Measurements from ENCODE around the gene SLC16A12. TPM values are rescaled to one million over a fixed set of nuclear protein-coding genes. Genes with fewer than 3 reads are reported as not detected.
A peak's percentile ranks its signal among the peaks of the same experiment; 100 is the strongest.

Gene SLC16A12
- polyA plus RNA-seq, 1 donor (not counting 4 experiments of a cell fraction or from before 2014, with no cell fraction given), result 0.10 TPM

GRCh38 chr10:89516149-89516832, 19.1 kb downstream of the SLC16A12 start:
- Histone ChIP-seq H3K27me3 (ENCODE audit: control insufficient read depth, extremely low read depth, insufficient read depth, low read length) (no peaks in the 10 kb centered on the region), H3K4me3 (ENCODE audit: control insufficient read depth in 2 of 3, extremely low read depth in 1 of 3, insufficient read depth in 2 of 3, low read depth in 1 of 3, low read length in 3 of 3) (peak overlapping the region in 2 of 3 experiments; percentile 3 to 12), H3K27ac (ENCODE audit: control insufficient read depth, insufficient read depth, low read length) (peak overlapping the region; percentile 34), H4K20me1 (ENCODE audit: control insufficient read depth, extremely low read depth, insufficient read depth, low read length) (no peaks in the 10 kb centered on the region), H2AFZ (ENCODE audit: control insufficient read depth, low read length) (peak overlapping the region; percentile 51), H3K9ac (ENCODE audit: control insufficient read depth, extremely low read depth, insufficient read depth, low read length) (peak overlapping the region; percentile 4), H3K9me3 (ENCODE audit: control insufficient read depth, low read depth, low read length) (no peaks in the 10 kb centered on the region), H3K79me2 (ENCODE audit: control insufficient read depth, insufficient read depth, low read length) (no peaks in the 10 kb centered on the region), H3K4me1 (ENCODE audit: control insufficient read depth, extremely low read depth, insufficient read depth, low read length) (peaks cover 17% of the 10 kb centered on the region), H3K9me1 (ENCODE audit: control insufficient read depth, extremely low read depth, insufficient read depth, low read length) (no peaks in the 10 kb centered on the region), H3K4me2 (ENCODE audit: control insufficient read depth, extremely low read depth, insufficient read depth, low read depth, low read length) (peak overlapping the region; percentile 59), H3K36me3 (ENCODE audit: control insufficient read depth in 2 of 2, extremely low read depth in 1 of 2, insufficient read depth in 2 of 2, low read length in 2 of 2) (no peaks in the 10 kb centered on the region)
- dilution Hi-C loops (cut with MboI; ENCODE audit: extremely low pct_ligation_motif_present, low sequenced_read_pairs), result no loop called here
- TF ChIP-seq, protein P1, sequence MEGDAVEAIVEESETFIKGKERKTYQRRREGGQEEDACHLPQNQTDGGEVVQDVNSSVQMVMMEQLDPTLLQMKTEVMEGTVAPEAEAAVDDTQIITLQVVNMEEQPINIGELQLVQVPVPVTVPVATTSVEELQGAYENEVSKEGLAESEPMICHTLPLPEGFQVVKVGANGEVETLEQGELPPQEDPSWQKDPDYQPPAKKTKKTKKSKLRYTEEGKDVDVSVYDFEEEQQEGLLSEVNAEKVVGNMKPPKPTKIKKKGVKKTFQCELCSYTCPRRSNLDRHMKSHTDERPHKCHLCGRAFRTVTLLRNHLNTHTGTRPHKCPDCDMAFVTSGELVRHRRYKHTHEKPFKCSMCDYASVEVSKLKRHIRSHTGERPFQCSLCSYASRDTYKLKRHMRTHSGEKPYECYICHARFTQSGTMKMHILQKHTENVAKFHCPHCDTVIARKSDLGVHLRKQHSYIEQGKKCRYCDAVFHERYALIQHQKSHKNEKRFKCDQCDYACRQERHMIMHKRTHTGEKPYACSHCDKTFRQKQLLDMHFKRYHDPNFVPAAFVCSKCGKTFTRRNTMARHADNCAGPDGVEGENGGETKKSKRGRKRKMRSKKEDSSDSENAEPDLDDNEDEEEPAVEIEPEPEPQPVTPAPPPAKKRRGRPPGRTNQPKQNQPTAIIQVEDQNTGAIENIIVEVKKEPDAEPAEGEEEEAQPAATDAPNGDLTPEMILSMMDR (optimal IDR thresholded peaks at IDR 0.05 in 1 of 3, IDR thresholded peaks at IDR 0.05 in 1 of 3, conservative IDR thresholded peaks at IDR 0.05 in 1 of 3; ENCODE audit: extremely low read depth in 1 of 3, insufficient read depth in 2 of 3, low read length in 3 of 3), result no peak
- no peak for TF ChIP-seq EZH2 (IDR thresholded peaks at IDR 0.05; ENCODE audit: low read length)
- peak; percentile 73 for DNase-seq (ENCODE audit: low read depth, low spot score)
- peak; percentile 92 for FAIRE-seq

DNA sequence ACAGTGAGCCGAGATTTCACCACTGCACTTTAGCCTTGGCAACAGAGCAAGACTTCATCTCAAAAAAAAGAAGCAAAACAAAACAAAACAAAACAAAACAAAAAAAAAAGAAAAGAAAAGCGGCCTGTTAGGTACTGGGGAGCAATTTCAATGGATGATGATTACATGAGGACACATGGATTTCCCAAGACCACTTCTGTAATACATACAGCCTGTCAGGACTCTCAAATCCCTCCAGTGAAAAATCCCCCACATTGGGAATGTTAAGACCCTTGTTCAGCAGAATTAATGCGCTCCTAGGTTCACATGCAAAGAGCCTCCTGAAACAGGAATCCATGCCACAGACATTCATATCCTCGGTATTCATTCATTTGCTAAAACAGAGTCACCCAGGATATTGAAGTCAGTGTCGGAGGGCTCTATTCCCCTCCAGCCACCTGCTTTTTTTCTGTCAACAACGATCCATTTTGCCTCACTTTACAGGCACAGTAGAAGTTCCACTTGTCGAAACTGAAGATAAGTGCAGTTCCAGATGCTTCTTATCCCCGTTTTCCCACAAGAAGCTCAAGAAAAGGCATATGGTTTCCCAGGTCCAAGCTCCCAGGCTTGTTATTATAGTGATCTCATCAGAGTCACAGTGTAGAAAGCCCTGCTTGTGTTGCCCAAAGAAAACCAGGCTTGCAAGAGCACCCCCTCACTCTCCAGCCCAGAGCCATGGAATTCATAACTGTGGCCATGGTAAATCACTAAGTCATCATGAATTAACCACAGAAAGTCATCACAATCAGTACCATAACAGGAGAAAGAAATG, 20.2 kb downstream of the SLC16A12 start:
- Histone ChIP-seq H3K27ac (ENCODE audit: control insufficient read depth, insufficient read depth, low read length) (peak overlapping the region; percentile 34), H3K4me2 (ENCODE audit: control insufficient read depth, extremely low read depth, insufficient read depth, low read depth, low read length) (peak overlapping the region; percentile 59), H2AFZ (ENCODE audit: control insufficient read depth, low read length) (peak overlapping the region; percentile 53), H3K9ac (ENCODE audit: control insufficient read depth, extremely low read depth, insufficient read depth, low read length) (no peak overlapping the region), H3K9me1 (ENCODE audit: control insufficient read depth, extremely low read depth, insufficient read depth, low read length) (no peaks in the 10 kb centered on the region), H3K9me3 (ENCODE audit: control insufficient read depth, low read depth, low read length) (no peaks in the 10 kb centered on the region), H3K4me3 (ENCODE audit: control insufficient read depth in 2 of 3, extremely low read depth in 1 of 3, insufficient read depth in 2 of 3, low read depth in 1 of 3, low read length in 3 of 3) (peak overlapping the region in 2 of 3 experiments; percentile 3 to 12), H4K20me1 (ENCODE audit: control insufficient read depth, extremely low read depth, insufficient read depth, low read length) (no peaks in the 10 kb centered on the region), H3K79me2 (ENCODE audit: control insufficient read depth, insufficient read depth, low read length) (no peaks in the 10 kb centered on the region), H3K27me3 (ENCODE audit: control insufficient read depth, extremely low read depth, insufficient read depth, low read length) (no peaks in the 10 kb centered on the region), H3K36me3 (ENCODE audit: control insufficient read depth in 2 of 2, extremely low read depth in 1 of 2, insufficient read depth in 2 of 2, low read length in 2 of 2) (no peaks in the 10 kb centered on the region), H3K4me1 (ENCODE audit: control insufficient read depth, extremely low read depth, insufficient read depth, low read length) (peaks cover 17% of the 10 kb centered on the region)
- FAIRE-seq (peak; percentile 67), DNase-seq (ENCODE audit: low read depth, low spot score) (no peak)
- dilution Hi-C loops (cut with MboI; ENCODE audit: extremely low pct_ligation_motif_present, low sequenced_read_pairs), result no loop called here
- TF ChIP-seq EZH2 (IDR thresholded peaks at IDR 0.05; ENCODE audit: low read length), result no peak
- TF ChIP-seq, protein P1 (optimal IDR thresholded peaks at IDR 0.05 in 1 of 3, IDR thresholded peaks at IDR 0.05 in 1 of 3, conservative IDR thresholded peaks at IDR 0.05 in 1 of 3; ENCODE audit: extremely low read depth in 1 of 3, insufficient read depth in 2 of 3, low read length in 3 of 3), result no peak

Data from keratinocyte (primary cell).